SK-N-SH (cell line): ENCODE measurements around the gene HS3ST3A1. TPM values are rescaled to one million over a fixed set of nuclear protein-coding genes. Genes with fewer than 3 reads are reported as not detected.

ENCODE experiments used
- CTCF ChIA-PET: fragments of 300-600, 350-600 bp; formaldehyde crosslinking; extraction: SDS; loops from one replicate; lab custom pipeline; 2021; lab: Yijun Ruan, JAX
- POLR2A ChIA-PET: fragments of 350-600 bp; sonication (Branson Sonifier 250); formaldehyde crosslinking; extraction: SDS; loops from one replicate; lab custom pipeline; 2020; ENCODE audit warnings: antibody characterized with exemption, inconsistent platforms; lab: Yijun Ruan, JAX
- DNase-seq: peaks from one replicate; pipeline ENCODE4 v3.0.0; 2012
- H2AFZ ChIP-seq: fragments of 200-600 bp; sonication (generic); 2 replicates; pipeline ENCODE4 v1.8.1; 2016; ENCODE audit warnings: antibody characterized with exemption, mild to moderate bottlenecking, low read depth
- H3F3A ChIP-seq: fragments of 200-600 bp; sonication (generic); replicated peaks from 2 replicates; pipeline ENCODE3; 2016; ENCODE audit warnings: antibody characterized with exemption, mild to moderate bottlenecking; ENCODE audit not compliant: insufficient read depth
- H3K27ac ChIP-seq, 2 experiments: fragments of 200-500 bp in 1 of 2; fragments of 200-600 bp in 1 of 2; sonication (Bioruptor generic) in 1 of 2; sonication (generic), shearing (Covaris generic) in 1 of 2; 2 replicates each; pipeline versions ENCODE4 v1.5.1 to v1.6.1; 2014 to 2016; ENCODE audit warnings: low read depth in 2 of 2, inconsistent platforms in 1 of 2, low read length in 1 of 2, mild to moderate bottlenecking in 1 of 2, mixed read lengths in 1 of 2
- H3K27me3 ChIP-seq: fragments of 200-600 bp; sonication (generic), shearing (Covaris generic); 2 replicates; pipeline ENCODE4 v1.6.1; 2016; ENCODE audit warnings: mixed run types; ENCODE audit not compliant: insufficient read depth
- H3K36me3 ChIP-seq, 2 experiments: fragments of 200-500 bp in 1 of 2; fragments of 200-600 bp in 1 of 2; sonication (Bioruptor generic) in 1 of 2; sonication (generic) in 1 of 2; replicated peaks in 1 of 2; 2 replicates each; pipeline versions ENCODE3 to v1.5.1; 2014 to 2016; ENCODE audit warnings: low read length in 1 of 2, mild to moderate bottlenecking in 1 of 2; ENCODE audit not compliant: insufficient read depth in 2 of 2, control insufficient read depth in 1 of 2
- H3K4me1 ChIP-seq, 2 experiments: fragments of 200-500 bp in 1 of 2; fragments of 200-600 bp in 1 of 2; sonication (Bioruptor generic) in 1 of 2; sonication (generic), shearing (Covaris generic) in 1 of 2; 2 replicates each; pipeline versions ENCODE4 v1.5.1 to v1.6.1; 2014 to 2016; ENCODE audit warnings: low read depth in 1 of 2, low read length in 1 of 2, mixed run types in 1 of 2; ENCODE audit not compliant: insufficient read depth in 2 of 2, control insufficient read depth in 1 of 2
- H3K4me2 ChIP-seq: fragments of 200-600 bp; sonication (generic), shearing (Covaris generic); 2 replicates; pipeline ENCODE4 v1.6.1; 2017; ENCODE audit warnings: mixed run types
- H3K4me3 ChIP-seq, 2 experiments: fragments of 200-500 bp in 1 of 2; fragments of 200-600 bp in 1 of 2; sonication (Bioruptor generic) in 1 of 2; sonication (generic), shearing (Covaris generic) in 1 of 2; 2 replicates each; pipeline versions ENCODE4 v1.5.1 to v1.8.1; 2014 to 2016; ENCODE audit warnings: low read depth in 2 of 2, inconsistent platforms in 1 of 2, low read length in 1 of 2, mild to moderate bottlenecking in 1 of 2, mixed read lengths in 1 of 2, moderate library complexity in 1 of 2
- H3K79me2 ChIP-seq: fragments of 200-600 bp; sonication (generic); 2 replicates; pipeline ENCODE4 v1.8.1; 2017; ENCODE audit warnings: mild to moderate bottlenecking; ENCODE audit not compliant: insufficient read depth
- H3K9ac ChIP-seq: fragments of 200-600 bp; sonication (generic); 2 replicates; pipeline ENCODE4 v1.6.1; 2017; ENCODE audit warnings: mixed run types
- H3K9me2 ChIP-seq: fragments of 200-600 bp; sonication (generic); 2 replicates; pipeline ENCODE4 v1.6.1; 2017; ENCODE audit warnings: mixed run types
- H3K9me3 ChIP-seq: fragments of 200-600 bp; sonication (generic); 2 replicates; pipeline ENCODE4 v1.6.1; 2017; ENCODE audit warnings: mixed run types, mild to moderate bottlenecking, moderate library complexity
- H4K20me1 ChIP-seq: fragments of 200-600 bp; sonication (generic); 2 replicates; pipeline ENCODE4 v1.6.1; 2017; ENCODE audit warnings: mild to moderate bottlenecking, mixed run types; ENCODE audit not compliant: insufficient read depth
- EP300 ChIP-seq, 2 experiments: IDR thresholded peaks; 2 replicates each; pipeline versions ENCODE4 v1.4.0 to v1.6.1; 2012; ENCODE audit warnings: borderline replicate concordance in 1 of 2, low read depth in 1 of 2, low read length in 1 of 2
- FOSL2 ChIP-seq: IDR thresholded peaks from 2 replicates; pipeline ENCODE4 v1.4.0; 2012; ENCODE audit warnings: low read depth, mild to moderate bottlenecking, moderate library complexity, borderline replicate concordance
- FOXJ3 ChIP-seq: sonication (generic); formaldehyde crosslinking; IDR thresholded peaks from 2 replicates; pipeline ENCODE4 v1.5.1; 2020; ENCODE audit warnings: mild to moderate bottlenecking, missing genetic modification reagents
- GABPA ChIP-seq: IDR thresholded peaks from 2 replicates; pipeline ENCODE4 v1.4.0; 2012; ENCODE audit warnings: low read depth, mild to moderate bottlenecking
- MEF2A ChIP-seq: IDR thresholded peaks from 2 replicates; pipeline ENCODE4 v1.4.0; 2012; ENCODE audit warnings: low read depth, borderline replicate concordance
- TEAD4 ChIP-seq: IDR thresholded peaks from 2 replicates; pipeline ENCODE4 v1.4.0; 2012; ENCODE audit warnings: mild to moderate bottlenecking, borderline replicate concordance; ENCODE audit not compliant: insufficient read depth
- WGBS: methylation state at CpG from one replicate; pipeline ENCODE4 v1.1.6; 2017; ENCODE audit warnings: low lambda C conversion rate; 5-methylcytosine and 5-hydroxymethylcytosine counted together
- polyA plus RNA-seq, 3 experiments: library from polyadenylated mRNA; depleted of rRNA; stranded (reverse); fragments of >200 nt; gene quantifications; 2 replicates each; pipeline ENCODE4 v1.2.3, GENCODE V29; 2012
- TF ChIP-seq, protein P1 (sequence below): IDR thresholded peaks from 2 replicates; pipeline ENCODE4 v1.4.0; 2012; ENCODE audit warnings: low read depth
- TF ChIP-seq, protein P2 (sequence below): IDR thresholded peaks from 2 replicates; pipeline ENCODE4 v1.4.0; 2012; ENCODE audit warnings: low read depth, borderline replicate concordance
- TF ChIP-seq, protein P3 (sequence below): IDR thresholded peaks from 2 replicates; pipeline ENCODE4 v1.6.1; 2012; ENCODE audit warnings: mild to moderate bottlenecking, low read depth, low read length, moderate library complexity

Gene HS3ST3A1
- polyA plus RNA-seq, 1 of the 3 experiments (the other 2 are of a cell fraction), result 22.6 TPM

DNA sequence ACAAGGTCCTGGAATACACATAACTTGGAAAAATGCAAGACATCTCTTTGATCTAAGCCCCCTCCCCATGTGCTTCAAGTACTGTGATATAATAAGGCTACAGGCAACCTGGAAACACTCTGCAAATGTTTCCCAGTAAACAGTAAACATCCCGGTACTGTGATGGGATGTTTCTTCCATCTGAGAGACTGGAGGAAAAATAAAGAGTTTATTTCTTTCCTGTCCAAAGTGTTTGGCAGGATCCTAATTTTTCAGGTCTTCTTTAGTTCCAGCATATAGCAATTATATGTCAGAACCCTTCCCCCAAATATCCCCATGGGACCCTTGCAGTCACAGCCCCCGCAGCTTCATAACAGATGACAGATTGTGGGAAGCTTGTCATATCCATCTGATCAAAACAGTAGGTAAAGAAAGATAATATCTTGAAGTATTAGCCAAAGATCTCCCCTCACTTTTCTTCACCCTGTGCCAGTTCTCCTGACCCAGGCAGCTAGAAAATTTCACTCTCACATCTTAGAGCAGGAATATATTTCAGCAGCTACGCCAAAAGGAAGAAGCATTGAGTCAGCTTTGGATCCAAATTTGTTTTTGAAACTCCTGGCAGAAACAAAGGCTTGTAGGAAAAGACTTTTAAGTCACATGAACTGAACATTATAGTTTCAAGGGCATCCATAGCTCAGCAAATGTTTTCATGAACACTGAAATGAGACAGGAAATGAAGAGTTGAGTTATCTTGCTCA is 141.3 kb downstream of the HS3ST3A1 start:
- Histone ChIP-seq H3K4me3 (no peak overlapping the region), H3K4me1 (no peaks in the 10 kb centered on the region; a peak in 1 of 4 replicates), H3K36me3 (no peaks in the 10 kb centered on the region), H3F3A (no peaks in the 10 kb centered on the region), H3K79me2 (no peaks in the 10 kb centered on the region), H3K9me3 (no peaks in the 10 kb centered on the region), H4K20me1 (no peaks in the 10 kb centered on the region), H3K27ac (no peak overlapping the region), H3K27me3 (no peaks in the 10 kb centered on the region), H3K9me2 (no peaks in the 10 kb centered on the region), H3K9ac (no peak overlapping the region), H3K4me2 (no peak overlapping the region), H2AFZ (no peak overlapping the region)
- ChIA-PET CTCF (interaction anchor here (0.9 to 1.1 kb wide), 4 partner anchors 11 to 24 kb away, joined by 3 to 4 read pairs (median 4); no protein-coding TSS in a partner anchor), POLR2A (interaction anchor here (0.5 kb wide), 1 partner anchor 10 kb away, joined by 4 read pairs; no protein-coding TSS in a partner anchor)
- DNase-seq, result no peak
- WGBS, result 77% methylated on average over 3 of the region's 3 CpGs
- TF ChIP-seq GABPA, result no peak
- no peak for TF ChIP-seq FOSL2
- TF ChIP-seq EP300 (IDR thresholded peaks at IDR 0.05; ENCODE audit: borderline replicate concordance in 1 of 2, low read depth in 1 of 2, low read length in 1 of 2), result no peak
- TF ChIP-seq, protein P1, sequence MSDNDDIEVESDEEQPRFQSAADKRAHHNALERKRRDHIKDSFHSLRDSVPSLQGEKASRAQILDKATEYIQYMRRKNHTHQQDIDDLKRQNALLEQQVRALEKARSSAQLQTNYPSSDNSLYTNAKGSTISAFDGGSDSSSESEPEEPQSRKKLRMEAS, result no peak
- TF ChIP-seq FOXJ3 (CRISPR knock-in tag), result no peak
- TF ChIP-seq, protein P2, sequence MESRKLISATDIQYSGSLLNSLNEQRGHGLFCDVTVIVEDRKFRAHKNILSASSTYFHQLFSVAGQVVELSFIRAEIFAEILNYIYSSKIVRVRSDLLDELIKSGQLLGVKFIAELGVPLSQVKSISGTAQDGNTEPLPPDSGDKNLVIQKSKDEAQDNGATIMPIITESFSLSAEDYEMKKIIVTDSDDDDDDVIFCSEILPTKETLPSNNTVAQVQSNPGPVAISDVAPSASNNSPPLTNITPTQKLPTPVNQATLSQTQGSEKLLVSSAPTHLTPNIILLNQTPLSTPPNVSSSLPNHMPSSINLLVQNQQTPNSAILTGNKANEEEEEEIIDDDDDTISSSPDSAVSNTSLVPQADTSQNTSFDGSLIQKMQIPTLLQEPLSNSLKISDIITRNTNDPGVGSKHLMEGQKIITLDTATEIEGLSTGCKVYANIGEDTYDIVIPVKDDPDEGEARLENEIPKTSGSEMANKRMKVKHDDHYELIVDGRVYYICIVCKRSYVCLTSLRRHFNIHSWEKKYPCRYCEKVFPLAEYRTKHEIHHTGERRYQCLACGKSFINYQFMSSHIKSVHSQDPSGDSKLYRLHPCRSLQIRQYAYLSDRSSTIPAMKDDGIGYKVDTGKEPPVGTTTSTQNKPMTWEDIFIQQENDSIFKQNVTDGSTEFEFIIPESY, result no peak
- TF ChIP-seq, protein P3, sequence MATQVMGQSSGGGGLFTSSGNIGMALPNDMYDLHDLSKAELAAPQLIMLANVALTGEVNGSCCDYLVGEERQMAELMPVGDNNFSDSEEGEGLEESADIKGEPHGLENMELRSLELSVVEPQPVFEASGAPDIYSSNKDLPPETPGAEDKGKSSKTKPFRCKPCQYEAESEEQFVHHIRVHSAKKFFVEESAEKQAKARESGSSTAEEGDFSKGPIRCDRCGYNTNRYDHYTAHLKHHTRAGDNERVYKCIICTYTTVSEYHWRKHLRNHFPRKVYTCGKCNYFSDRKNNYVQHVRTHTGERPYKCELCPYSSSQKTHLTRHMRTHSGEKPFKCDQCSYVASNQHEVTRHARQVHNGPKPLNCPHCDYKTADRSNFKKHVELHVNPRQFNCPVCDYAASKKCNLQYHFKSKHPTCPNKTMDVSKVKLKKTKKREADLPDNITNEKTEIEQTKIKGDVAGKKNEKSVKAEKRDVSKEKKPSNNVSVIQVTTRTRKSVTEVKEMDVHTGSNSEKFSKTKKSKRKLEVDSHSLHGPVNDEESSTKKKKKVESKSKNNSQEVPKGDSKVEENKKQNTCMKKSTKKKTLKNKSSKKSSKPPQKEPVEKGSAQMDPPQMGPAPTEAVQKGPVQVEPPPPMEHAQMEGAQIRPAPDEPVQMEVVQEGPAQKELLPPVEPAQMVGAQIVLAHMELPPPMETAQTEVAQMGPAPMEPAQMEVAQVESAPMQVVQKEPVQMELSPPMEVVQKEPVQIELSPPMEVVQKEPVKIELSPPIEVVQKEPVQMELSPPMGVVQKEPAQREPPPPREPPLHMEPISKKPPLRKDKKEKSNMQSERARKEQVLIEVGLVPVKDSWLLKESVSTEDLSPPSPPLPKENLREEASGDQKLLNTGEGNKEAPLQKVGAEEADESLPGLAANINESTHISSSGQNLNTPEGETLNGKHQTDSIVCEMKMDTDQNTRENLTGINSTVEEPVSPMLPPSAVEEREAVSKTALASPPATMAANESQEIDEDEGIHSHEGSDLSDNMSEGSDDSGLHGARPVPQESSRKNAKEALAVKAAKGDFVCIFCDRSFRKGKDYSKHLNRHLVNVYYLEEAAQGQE, result no peak
- no peak for TF ChIP-seq MEF2A

DNA sequence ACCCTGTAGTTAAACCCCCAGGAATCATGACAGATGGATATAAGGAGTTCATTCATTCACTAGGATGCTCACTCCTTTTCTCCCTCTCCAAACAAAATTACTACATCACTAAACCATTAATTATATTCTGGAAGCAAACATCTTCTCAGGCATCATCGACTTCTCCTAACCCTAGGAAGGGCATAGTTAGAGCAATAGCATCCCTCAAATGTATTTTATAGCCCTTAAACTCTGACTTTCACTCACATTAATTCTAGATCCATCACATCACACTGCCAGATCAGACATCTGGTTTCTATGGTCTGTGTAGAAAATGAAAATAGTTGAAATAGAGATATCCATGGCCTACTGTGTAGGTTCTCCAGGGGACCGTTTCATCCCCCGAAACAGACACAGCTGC is 143.9 kb downstream of the HS3ST3A1 start:
- DNase-seq, result no peak
- H3K9me2 ChIP-seq, result no peaks in the 10 kb centered on the region
- no peaks in the 10 kb centered on the region for H3K79me2 ChIP-seq
- H3K27me3 ChIP-seq, result no peaks in the 10 kb centered on the region
- no peaks in the 10 kb centered on the region for H4K20me1 ChIP-seq
- no peak overlapping the region for H3K4me3 ChIP-seq
- H3K27ac ChIP-seq, result no peak overlapping the region
- no peak overlapping the region for H3K9ac ChIP-seq
- H3K4me2 ChIP-seq, result no peak overlapping the region
- ChIA-PET CTCF (no interaction called here), POLR2A (no interaction called here)
- H2AFZ ChIP-seq, result no peak overlapping the region
- no peaks in the 10 kb centered on the region for H3F3A ChIP-seq
- TF ChIP-seq, protein P2, result no peak
- TF ChIP-seq TEAD4, result no peak
- TF ChIP-seq, protein P1, result no peak
- H3K36me3 ChIP-seq, result no peaks in the 10 kb centered on the region
- no peaks in the 10 kb centered on the region; a peak in 1 of 4 replicates for H3K4me1 ChIP-seq
- 60% methylated on average over 3 of the region's 3 CpGs for WGBS
- no peaks in the 10 kb centered on the region for H3K9me3 ChIP-seq
